ENCODE measurements around the gene CD7.

DNA sequence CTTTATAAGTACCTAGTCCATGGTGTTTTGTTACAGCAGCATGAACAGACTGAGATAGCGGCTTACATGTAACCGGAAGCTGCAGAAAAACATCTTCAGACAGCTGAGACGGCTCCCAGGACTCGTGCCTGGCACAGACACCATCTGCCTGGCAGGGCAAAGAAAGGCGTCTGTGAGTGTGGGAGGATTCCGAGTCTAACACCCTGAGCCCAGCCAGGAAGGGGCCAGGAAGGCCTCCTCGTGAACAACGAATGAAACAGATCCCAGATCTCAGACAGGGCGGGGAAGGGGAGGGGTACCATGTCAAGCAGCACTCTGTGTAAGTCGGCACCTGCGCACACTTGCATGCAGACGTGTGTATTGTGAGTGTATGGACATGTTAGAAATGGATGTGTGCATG lies 39.6 kb downstream of the CD7 start:
- TF ChIP-seq, protein P1, sequence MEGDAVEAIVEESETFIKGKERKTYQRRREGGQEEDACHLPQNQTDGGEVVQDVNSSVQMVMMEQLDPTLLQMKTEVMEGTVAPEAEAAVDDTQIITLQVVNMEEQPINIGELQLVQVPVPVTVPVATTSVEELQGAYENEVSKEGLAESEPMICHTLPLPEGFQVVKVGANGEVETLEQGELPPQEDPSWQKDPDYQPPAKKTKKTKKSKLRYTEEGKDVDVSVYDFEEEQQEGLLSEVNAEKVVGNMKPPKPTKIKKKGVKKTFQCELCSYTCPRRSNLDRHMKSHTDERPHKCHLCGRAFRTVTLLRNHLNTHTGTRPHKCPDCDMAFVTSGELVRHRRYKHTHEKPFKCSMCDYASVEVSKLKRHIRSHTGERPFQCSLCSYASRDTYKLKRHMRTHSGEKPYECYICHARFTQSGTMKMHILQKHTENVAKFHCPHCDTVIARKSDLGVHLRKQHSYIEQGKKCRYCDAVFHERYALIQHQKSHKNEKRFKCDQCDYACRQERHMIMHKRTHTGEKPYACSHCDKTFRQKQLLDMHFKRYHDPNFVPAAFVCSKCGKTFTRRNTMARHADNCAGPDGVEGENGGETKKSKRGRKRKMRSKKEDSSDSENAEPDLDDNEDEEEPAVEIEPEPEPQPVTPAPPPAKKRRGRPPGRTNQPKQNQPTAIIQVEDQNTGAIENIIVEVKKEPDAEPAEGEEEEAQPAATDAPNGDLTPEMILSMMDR (IDR thresholded peaks at IDR 0.05): no peak
- no peak for TF ChIP-seq EZH2 (IDR thresholded peaks at IDR 0.05; ENCODE audit: borderline replicate concordance, insufficient read depth, low read depth, low read length, poor library complexity, severe bottlenecking)
